DMS153 (cell line): ENCODE results near the gene DPYD.

Source experiments
- DNase-seq: peaks from one replicate; lab custom pipeline; 2025; lab: John Stamatoyannopoulos, UW

DPYD gene

GRCh38 chr1:97529600-97529999 is 391.2 kb downstream of the DPYD start:
- DNase-seq, result no peak

GRCh38 chr1:97524211-97524610 is 396.6 kb downstream of the DPYD start:
- no peak for DNase-seq

GRCh38 chr1:97516588-97516987 is 404.2 kb downstream of the DPYD start:
- DNase-seq, result no peak

DNA sequence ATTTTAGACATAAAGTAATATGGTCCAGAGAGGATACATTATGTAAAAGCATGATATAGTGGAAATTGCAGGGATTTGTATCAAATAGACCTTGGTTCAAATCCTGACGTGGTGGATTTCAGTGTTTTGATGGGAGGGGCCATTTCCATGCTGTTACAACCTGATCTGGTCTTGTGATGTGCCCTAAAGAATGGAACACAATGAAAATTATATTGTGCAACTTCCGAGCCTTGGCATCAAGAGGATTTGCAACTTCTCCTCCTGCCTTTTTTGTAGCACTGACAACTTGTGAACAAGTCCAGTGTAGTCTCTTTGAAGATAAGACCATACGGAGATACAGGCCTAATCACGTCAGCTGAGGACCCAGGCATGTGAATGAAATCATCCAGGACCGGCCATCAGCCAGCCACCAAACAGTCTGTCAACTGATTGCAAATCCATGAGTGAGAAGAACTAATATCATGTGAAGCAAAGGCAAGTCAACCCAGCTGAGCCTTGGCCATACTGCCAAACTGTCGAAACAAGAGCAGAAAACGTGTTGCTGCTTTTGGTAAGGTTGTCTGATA is 412.1 kb downstream of the DPYD start:
- no peak for DNase-seq

- no peak for DNase-seq
Measured at GRCh38 chr1:97507863-97508262, 413.0 kb downstream of the DPYD start.

- DNase-seq, result no peak
Measured at GRCh38 chr1:97506368-97506767, 414.5 kb downstream of the DPYD start.

DNA sequence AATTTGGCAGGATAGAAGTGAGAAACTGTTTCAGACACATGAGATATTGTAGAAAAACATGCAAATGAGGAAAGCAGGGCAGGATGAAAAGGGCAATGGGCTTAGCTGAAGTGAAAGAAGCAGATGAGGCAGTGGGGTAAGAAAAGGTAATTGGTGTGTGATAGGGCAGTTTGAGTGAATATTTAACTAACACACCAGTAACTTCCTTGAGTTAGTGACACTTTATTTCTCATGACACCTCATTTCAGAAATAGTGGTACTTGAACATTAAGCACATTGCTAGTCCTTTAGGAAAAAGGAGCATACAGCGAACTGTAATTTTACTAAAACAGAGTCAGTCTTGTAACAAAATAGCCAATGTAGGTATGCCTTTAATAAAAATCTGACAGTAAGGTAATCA is 415.0 kb downstream of the DPYD start:
- DNase-seq, result no peak

GRCh38 chr1:97505289-97505688 is 415.5 kb downstream of the DPYD start:
- DNase-seq, result no peak

GRCh38 chr1:97502360-97502759 is 418.5 kb downstream of the DPYD start:
- DNase-seq, result no peak

DNA sequence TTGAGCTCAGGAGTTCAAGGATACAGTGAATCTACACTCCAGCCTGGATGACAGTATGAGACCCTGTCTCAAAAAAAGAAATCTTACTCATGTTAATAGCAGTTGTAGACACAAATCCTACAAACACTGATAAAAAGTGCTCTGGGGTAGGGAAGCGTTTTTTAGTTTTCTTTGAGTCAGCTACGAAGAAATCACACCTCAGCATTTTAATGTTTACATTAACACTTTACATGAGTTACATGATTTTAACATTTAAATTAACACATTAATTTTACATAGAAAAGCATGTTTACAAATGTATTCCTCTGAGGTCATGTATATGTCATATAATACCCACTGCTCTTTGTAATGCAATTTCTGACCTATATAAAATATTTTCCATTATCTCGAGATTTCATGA is 419.2 kb downstream of the DPYD start:
- no peak for DNase-seq

DNA sequence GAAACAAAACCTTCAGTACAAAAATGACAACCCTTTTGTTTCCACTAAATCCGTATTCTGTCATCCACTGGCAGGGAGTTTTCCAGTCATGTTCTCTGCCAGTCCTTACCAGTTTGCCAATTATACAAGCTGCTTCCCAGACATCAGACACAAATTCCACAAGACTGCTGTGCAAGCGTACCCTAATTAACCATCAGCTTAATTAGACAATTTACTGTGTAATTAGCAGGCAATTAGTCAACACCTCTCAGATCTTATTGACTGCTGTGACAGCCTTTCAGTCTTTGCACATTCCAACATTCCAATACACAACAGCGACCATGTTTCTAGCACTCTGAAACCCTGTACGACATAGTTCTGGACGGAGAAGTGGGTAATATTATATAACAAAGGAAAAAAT is 420.1 kb downstream of the DPYD start:
- DNase-seq, result no peak

- DNase-seq, result no peak
Measured at GRCh38 chr1:97499667-97500066, 421.2 kb downstream of the DPYD start.

DNA sequence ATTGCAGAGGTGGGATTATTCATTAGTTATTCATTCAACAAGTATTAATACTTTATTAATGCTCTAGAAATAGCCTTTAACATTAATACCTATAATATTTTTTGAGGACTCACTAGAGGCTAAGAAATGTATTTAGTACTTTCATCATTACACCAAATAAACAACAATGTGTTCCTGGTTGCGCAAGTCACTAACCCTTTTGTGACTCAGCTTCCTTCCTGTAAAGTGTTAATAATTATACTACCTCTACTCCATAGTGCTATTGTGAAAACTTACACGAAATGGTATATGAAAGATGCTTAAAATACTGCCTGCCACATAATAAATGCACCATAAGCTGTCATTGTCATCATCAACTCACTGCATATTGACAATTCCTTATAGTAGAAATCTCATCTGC is 431.0 kb downstream of the DPYD start:
- no peak for DNase-seq

- no peak for DNase-seq
Measured at GRCh38 chr1:97488530-97488929, 432.3 kb downstream of the DPYD start.

DNA sequence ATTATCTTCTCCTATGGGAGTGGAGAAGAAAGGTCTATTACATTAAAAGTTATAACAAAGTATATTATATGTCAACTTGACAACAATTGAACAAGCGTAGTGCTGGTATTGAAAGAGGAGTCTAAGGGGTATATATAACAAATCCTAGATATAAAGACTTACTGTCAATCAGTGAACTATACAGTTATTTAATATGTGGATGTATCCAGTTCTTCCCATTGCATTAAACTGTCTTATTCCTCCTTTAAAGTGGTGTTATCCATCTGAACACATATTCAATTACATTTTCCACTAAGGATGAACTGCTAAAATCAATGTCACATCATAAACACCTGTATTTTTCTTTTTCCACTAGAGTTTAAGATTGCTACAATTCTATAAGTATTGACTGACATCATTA is 438.8 kb downstream of the DPYD start:
- DNase-seq, result no peak

GRCh38 chr1:97467445-97467844 is 453.4 kb downstream of the DPYD start:
- no peak for DNase-seq

DNA sequence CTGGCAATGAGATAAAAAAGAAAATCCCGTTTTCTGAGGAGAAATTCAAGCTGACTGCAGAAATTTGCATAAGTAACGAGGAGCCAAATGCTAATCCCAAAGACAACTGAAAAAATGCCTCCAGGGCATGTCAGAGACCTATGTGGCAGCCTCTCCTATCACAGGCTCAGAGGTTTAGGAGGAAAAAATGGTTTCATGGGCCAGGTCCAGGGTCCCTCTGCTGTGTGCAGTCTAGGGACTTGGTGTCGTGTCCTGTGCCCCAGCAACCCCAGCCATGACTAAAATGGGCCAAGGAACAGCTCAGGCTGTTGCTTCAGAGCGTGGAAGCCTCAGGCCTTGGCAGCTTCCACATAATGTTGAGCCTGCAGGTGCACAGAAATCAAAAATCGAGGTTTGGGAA is 456.5 kb downstream of the DPYD start:
- no peak for DNase-seq

DNA sequence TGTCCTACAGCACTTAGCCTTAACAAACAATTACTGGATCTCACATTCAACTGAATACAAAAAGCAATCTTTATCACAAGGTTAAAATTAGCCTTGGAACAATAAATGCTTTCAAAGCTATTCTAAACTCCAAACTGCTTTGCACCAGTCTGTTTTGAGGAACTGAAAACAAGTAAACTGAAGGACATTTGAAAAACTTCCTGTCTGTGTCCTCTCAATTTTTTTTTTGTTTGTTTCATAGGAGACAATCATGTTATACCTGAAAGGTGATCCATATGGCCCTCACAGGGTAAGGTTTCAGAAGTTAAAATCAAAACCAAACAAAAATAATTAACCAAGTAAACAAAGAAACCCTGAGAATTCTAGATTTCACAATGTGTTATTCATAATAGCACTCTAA is 459.1 kb downstream of the DPYD start:
- DNase-seq, result no peak

GRCh38 chr1:97457446-97458089 is 463.3 kb downstream of the DPYD start:
- no peak for DNase-seq

GRCh38 chr1:97451944-97452343 is 468.9 kb downstream of the DPYD start:
- no peak for DNase-seq

- DNase-seq, result no peak
Measured at GRCh38 chr1:97451046-97451826, 469.6 kb downstream of the DPYD start.

DNA sequence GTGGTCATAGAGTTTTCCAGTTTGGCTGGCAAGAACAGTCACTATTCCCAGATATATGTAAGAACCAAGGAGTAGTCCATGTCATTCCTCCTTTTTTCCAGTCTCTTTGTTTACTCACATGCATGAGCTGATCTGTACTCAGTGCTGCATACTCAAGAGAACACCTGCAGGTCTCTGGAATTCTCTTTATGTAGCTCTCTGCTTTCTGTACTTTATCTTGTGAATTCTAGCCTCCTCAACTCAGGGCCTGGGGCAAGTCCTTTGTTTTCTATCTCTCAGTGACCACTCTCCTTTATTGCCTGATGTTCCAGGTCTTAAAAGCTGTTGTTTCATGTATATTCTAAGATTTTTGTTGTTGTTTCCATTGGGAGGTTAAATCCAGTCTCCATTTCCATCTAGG is 478.9 kb downstream of the DPYD start:
- no peak for DNase-seq

- DNase-seq, result no peak
Measured at GRCh38 chr1:97433824-97434177, 487.0 kb downstream of the DPYD start.
